ENCODE data around the gene TMEM270.

The TMEM270 gene

GRCh38 chr7:73894166-73894565 lies 33.2 kb downstream of the TMEM270 start:
- Histone ChIP-seq H3K27me3 (ENCODE audit: low read depth, low read length) (no peaks in the 10 kb centered on the region), H3K27ac (ENCODE audit: low read length) (no peak overlapping the region), H3K4me3 (ENCODE audit: low read depth in 1 of 2, low read length in 2 of 2) (no peak overlapping the region), H3K4me1 (ENCODE audit: control insufficient read depth in 1 of 2, insufficient read depth in 2 of 2, low read length in 2 of 2) (peaks cover 4 to 14% of the 10 kb centered on the region in 2 donors), H3K36me3 (ENCODE audit: control insufficient read depth in 1 of 2, insufficient read depth in 2 of 2, low read length in 2 of 2) (no peaks in the 10 kb centered on the region), H3K9me3 (ENCODE audit: control insufficient read depth in 1 of 2, low read length in 2 of 2) (peaks cover 0 to 9% of the 10 kb centered on the region in 2 donors)

GRCh38 chr7:73894733-73895551 lies 34.0 kb downstream of the TMEM270 start:
- Histone ChIP-seq H3K27me3 (ENCODE audit: low read depth, low read length) (no peaks in the 10 kb centered on the region), H3K4me1 (ENCODE audit: control insufficient read depth in 1 of 2, insufficient read depth in 2 of 2, low read length in 2 of 2) (peaks cover 4 to 14% of the 10 kb centered on the region in 2 donors), H3K36me3 (ENCODE audit: control insufficient read depth in 1 of 2, insufficient read depth in 2 of 2, low read length in 2 of 2) (no peaks in the 10 kb centered on the region), H3K9me3 (ENCODE audit: control insufficient read depth in 1 of 2, low read length in 2 of 2) (peaks cover 0 to 9% of the 10 kb centered on the region in 2 donors), H3K27ac (ENCODE audit: low read length) (no peak overlapping the region), H3K4me3 (ENCODE audit: low read depth in 1 of 2, low read length in 2 of 2) (no peak overlapping the region)

GRCh38 chr7:73895626-73896025 lies 34.7 kb downstream of the TMEM270 start:
- H3K4me1 ChIP-seq (ENCODE audit: control insufficient read depth in 1 of 2, insufficient read depth in 2 of 2, low read length in 2 of 2): peaks cover 4 to 14% of the 10 kb centered on the region in 2 donors

GRCh38 chr7:73896454-73896853 lies 35.5 kb downstream of the TMEM270 start:
- peaks cover 4 to 14% of the 10 kb centered on the region in 2 donors for H3K4me1 ChIP-seq (ENCODE audit: control insufficient read depth in 1 of 2, insufficient read depth in 2 of 2, low read length in 2 of 2)
- no peaks in the 10 kb centered on the region for H3K27me3 ChIP-seq (ENCODE audit: low read depth, low read length)
- no peak overlapping the region for H3K4me3 ChIP-seq (ENCODE audit: low read depth in 1 of 2, low read length in 2 of 2)
- no peak overlapping the region for H3K27ac ChIP-seq (ENCODE audit: low read length)
- H3K9me3 ChIP-seq (ENCODE audit: control insufficient read depth in 1 of 2, low read length in 2 of 2): peaks cover 0 to 9% of the 10 kb centered on the region in 2 donors
- H3K36me3 ChIP-seq (ENCODE audit: control insufficient read depth in 1 of 2, insufficient read depth in 2 of 2, low read length in 2 of 2): no peaks in the 10 kb centered on the region

More at GRCh38 chr7:73895626-73896025, 34.7 kb downstream of the TMEM270 start:
- H3K9me3 ChIP-seq (ENCODE audit: control insufficient read depth in 1 of 2, low read length in 2 of 2): peaks cover 0 to 9% of the 10 kb centered on the region in 2 donors
- no peaks in the 10 kb centered on the region for H3K27me3 ChIP-seq (ENCODE audit: low read depth, low read length)
- no peak overlapping the region for H3K4me3 ChIP-seq (ENCODE audit: low read depth in 1 of 2, low read length in 2 of 2)
- H3K27ac ChIP-seq (ENCODE audit: low read length): no peak overlapping the region
- no peaks in the 10 kb centered on the region for H3K36me3 ChIP-seq (ENCODE audit: control insufficient read depth in 1 of 2, insufficient read depth in 2 of 2, low read length in 2 of 2)

DNA sequence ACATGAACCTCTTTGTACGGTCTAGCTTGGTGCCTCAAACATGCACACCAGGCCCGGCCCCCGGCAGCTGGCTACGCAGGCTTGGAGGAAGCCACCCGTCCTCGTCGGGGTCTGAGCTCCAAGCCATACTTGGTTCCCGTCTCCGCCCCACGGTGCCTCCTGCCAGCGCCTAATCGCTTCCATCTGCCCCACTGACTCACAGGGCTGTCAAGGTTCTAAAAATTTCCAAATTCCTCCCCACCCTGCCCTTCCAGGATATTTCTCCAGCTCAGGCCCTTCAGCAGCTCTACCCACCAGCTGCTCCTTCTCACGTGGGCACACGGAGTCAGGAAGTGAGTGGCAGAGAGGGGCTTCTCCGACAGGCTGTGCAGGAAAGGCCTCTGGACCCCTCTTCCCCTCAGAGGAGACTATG lies 38.8 kb downstream of the TMEM270 start:
- Histone ChIP-seq H3K27ac (ENCODE audit: low read length) (no peak overlapping the region), H3K4me1 (ENCODE audit: control insufficient read depth in 1 of 2, insufficient read depth in 2 of 2, low read length in 2 of 2) (no peaks in the 10 kb centered on the region), H3K27me3 (ENCODE audit: low read depth, low read length) (no peaks in the 10 kb centered on the region), H3K36me3 (ENCODE audit: control insufficient read depth in 1 of 2, insufficient read depth in 2 of 2, low read length in 2 of 2) (no peaks in the 10 kb centered on the region), H3K9me3 (ENCODE audit: control insufficient read depth in 1 of 2, low read length in 2 of 2) (peaks cover 0 to 9% of the 10 kb centered on the region in 2 donors), H3K4me3 (ENCODE audit: low read depth in 1 of 2, low read length in 2 of 2) (no peak overlapping the region)

DNA sequence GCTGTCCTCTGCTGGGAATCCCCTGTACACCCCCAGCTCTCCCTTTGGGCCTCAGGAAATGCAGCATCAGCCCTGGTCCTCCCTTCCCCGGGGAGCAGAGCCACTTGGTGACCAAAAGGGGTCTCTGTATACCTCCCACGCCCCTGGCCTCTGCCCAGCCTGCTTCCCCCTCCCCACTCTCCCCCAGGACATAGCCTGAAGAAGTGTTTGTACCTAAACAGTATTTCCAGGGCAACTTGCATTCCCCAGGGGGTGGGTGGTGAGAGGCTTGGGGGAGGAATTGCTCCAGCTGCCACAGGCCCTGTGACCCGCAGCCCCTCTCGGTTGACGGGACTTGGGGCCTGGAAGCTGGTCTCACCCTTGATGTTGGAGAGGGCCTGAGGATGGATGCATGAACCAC lies 39.3 kb downstream of the TMEM270 start:
- Histone ChIP-seq H3K27me3 (ENCODE audit: low read depth, low read length) (no peaks in the 10 kb centered on the region), H3K9me3 (ENCODE audit: control insufficient read depth in 1 of 2, low read length in 2 of 2) (peaks cover 0 to 9% of the 10 kb centered on the region in 2 donors), H3K36me3 (ENCODE audit: control insufficient read depth in 1 of 2, insufficient read depth in 2 of 2, low read length in 2 of 2) (no peaks in the 10 kb centered on the region), H3K4me3 (ENCODE audit: low read depth in 1 of 2, low read length in 2 of 2) (no peak overlapping the region), H3K27ac (ENCODE audit: low read length) (no peak overlapping the region), H3K4me1 (ENCODE audit: control insufficient read depth in 1 of 2, insufficient read depth in 2 of 2, low read length in 2 of 2) (no peaks in the 10 kb centered on the region)

DNA sequence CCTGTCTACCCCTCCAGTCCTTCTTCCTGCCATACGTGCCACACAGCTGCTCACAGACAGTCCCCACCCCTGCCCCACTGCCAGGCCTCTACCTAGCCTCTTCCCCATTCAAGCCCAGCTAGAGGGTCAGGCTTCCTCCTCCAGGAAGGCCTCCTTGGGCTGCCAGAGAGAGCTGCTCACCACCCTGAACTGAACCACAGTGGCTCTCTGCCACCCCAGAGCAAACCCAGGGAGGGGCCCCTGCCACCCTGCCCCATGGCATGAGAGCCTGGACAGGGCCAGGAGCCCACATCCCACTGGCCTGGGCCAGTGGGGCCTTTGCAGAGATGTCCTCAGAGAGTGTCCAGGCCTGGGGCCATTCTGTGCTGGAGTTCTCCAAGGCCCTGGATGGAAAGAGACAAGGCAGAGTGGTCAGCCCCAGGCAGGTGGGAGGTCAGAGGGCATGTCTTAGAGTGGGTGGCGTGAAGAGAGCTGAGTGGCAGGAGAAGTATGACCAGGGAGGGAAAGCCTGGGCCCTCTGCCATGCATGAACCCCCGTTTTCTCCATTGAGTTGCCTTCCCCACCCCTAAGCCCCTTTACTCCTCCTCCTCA lies 40.4 kb downstream of the TMEM270 start:
- Histone ChIP-seq H3K27me3 (ENCODE audit: low read depth, low read length) (no peaks in the 10 kb centered on the region), H3K9me3 (ENCODE audit: control insufficient read depth in 1 of 2, low read length in 2 of 2) (peaks cover 0 to 9% of the 10 kb centered on the region in 2 donors), H3K27ac (ENCODE audit: low read length) (no peak overlapping the region), H3K36me3 (ENCODE audit: control insufficient read depth in 1 of 2, insufficient read depth in 2 of 2, low read length in 2 of 2) (no peaks in the 10 kb centered on the region), H3K4me1 (ENCODE audit: control insufficient read depth in 1 of 2, insufficient read depth in 2 of 2, low read length in 2 of 2) (no peaks in the 10 kb centered on the region), H3K4me3 (ENCODE audit: low read depth in 1 of 2, low read length in 2 of 2) (no peak overlapping the region)

GRCh38 chr7:73901823-73902597 lies 41.1 kb downstream of the TMEM270 start:
- no peaks in the 10 kb centered on the region for H3K27me3 ChIP-seq (ENCODE audit: low read depth, low read length)
- no peak overlapping the region for H3K27ac ChIP-seq (ENCODE audit: low read length)
- no peak overlapping the region for H3K4me3 ChIP-seq (ENCODE audit: low read depth in 1 of 2, low read length in 2 of 2)
- H3K9me3 ChIP-seq (ENCODE audit: control insufficient read depth in 1 of 2, low read length in 2 of 2): peaks cover 0 to 3% of the 10 kb centered on the region in 2 donors
- no peaks in the 10 kb centered on the region for H3K4me1 ChIP-seq (ENCODE audit: control insufficient read depth in 1 of 2, insufficient read depth in 2 of 2, low read length in 2 of 2)
- H3K36me3 ChIP-seq (ENCODE audit: control insufficient read depth in 1 of 2, insufficient read depth in 2 of 2, low read length in 2 of 2): no peaks in the 10 kb centered on the region

GRCh38 chr7:73903321-73904218 lies 42.6 kb downstream of the TMEM270 start:
- H3K27ac ChIP-seq (ENCODE audit: low read length): no peak overlapping the region
- no peaks in the 10 kb centered on the region for H3K9me3 ChIP-seq (ENCODE audit: control insufficient read depth in 1 of 2, low read length in 2 of 2)
- H3K27me3 ChIP-seq (ENCODE audit: low read depth, low read length): no peaks in the 10 kb centered on the region
- no peak overlapping the region for H3K4me3 ChIP-seq (ENCODE audit: low read depth in 1 of 2, low read length in 2 of 2)
- no peaks in the 10 kb centered on the region for H3K4me1 ChIP-seq (ENCODE audit: control insufficient read depth in 1 of 2, insufficient read depth in 2 of 2, low read length in 2 of 2)
- H3K36me3 ChIP-seq (ENCODE audit: control insufficient read depth in 1 of 2, insufficient read depth in 2 of 2, low read length in 2 of 2): no peaks in the 10 kb centered on the region

- no peaks in the 10 kb centered on the region for H3K27me3 ChIP-seq (ENCODE audit: low read depth, low read length)
- no peaks in the 10 kb centered on the region for H3K4me1 ChIP-seq (ENCODE audit: control insufficient read depth in 1 of 2, insufficient read depth in 2 of 2, low read length in 2 of 2)
- H3K36me3 ChIP-seq (ENCODE audit: control insufficient read depth in 1 of 2, insufficient read depth in 2 of 2, low read length in 2 of 2): no peaks in the 10 kb centered on the region
- H3K4me3 ChIP-seq (ENCODE audit: low read depth in 1 of 2, low read length in 2 of 2): no peak overlapping the region
- H3K9me3 ChIP-seq (ENCODE audit: control insufficient read depth in 1 of 2, low read length in 2 of 2): no peaks in the 10 kb centered on the region
- no peak overlapping the region for H3K27ac ChIP-seq (ENCODE audit: low read length)
Observed at GRCh38 chr7:73904219-73905137, 43.5 kb downstream of the TMEM270 start.
